Tibial artery (tissue), 4 donors: ENCODE data around the gene YIF1A.

Experiments used
- DNase-seq, 2 donors: peaks; one replicate each; pipeline ENCODE4 v3.0.0-alpha.2; 2019
- H3K27ac ChIP-seq, 2 donors: fragments of 200-600 bp; sonication (generic) in 1 of 2; 1 replicate in 1 of 2; 2 replicates in 1 of 2; pipeline ENCODE4 v1.5.1; 2018 to 2019; ENCODE audit warnings: mild to moderate bottlenecking in 1 of 2
- H3K27me3 ChIP-seq, 2 donors: fragments of 200-600 bp; sonication (generic) in 1 of 2; one replicate each; pipeline versions ENCODE4 v1.5.1 to v1.6.0; 2016 to 2019
- H3K36me3 ChIP-seq, 3 donors: fragments of 200-600 bp; sonication (generic) in 2 of 3; one replicate each; pipeline ENCODE4 v1.5.1; 2016 to 2019; ENCODE audit warnings: mild to moderate bottlenecking in 2 of 3
- H3K4me1 ChIP-seq, 4 donors: fragments of 200-600 bp; sonication (generic) in 2 of 4; 1 replicate in 3 of 4; 2 replicates in 1 of 4; pipeline ENCODE4 v1.5.1; 2016 to 2019
- H3K4me3 ChIP-seq, 2 donors: fragments of 200-600 bp; sonication (generic) in 1 of 2; 1 replicate in 1 of 2; 2 replicates in 1 of 2; pipeline ENCODE4 v1.5.1; 2018 to 2019; ENCODE audit warnings: mild to moderate bottlenecking in 2 of 2
- H3K9me3 ChIP-seq, 3 donors: fragments of 200-600 bp; sonication (generic) in 1 of 3; one replicate each; pipeline ENCODE4 v1.5.1; 2016 to 2019
- CTCF ChIP-seq, 2 experiments: fragments of 200-600 bp in 1 of 2; fragments of 450-650 bp in 1 of 2; IDR thresholded peaks; one replicate each; pipeline ENCODE4 v1.5.1; 2017 to 2019; ENCODE audit warnings: antibody characterized with exemption in 2 of 2, mild to moderate bottlenecking in 1 of 2, moderate library complexity in 1 of 2
- intact Hi-C: fragments of 100-400 bp; cut with DNase I; formaldehyde crosslinking; loops from one replicate; pipeline ENCODE4 v1.15.0; 2023; ENCODE audit warnings: low total_unique reads

YIF1A gene

GRCh38 chr11:66317322-66317722, 28.4 kb upstream of the YIF1A start:
- H3K4me3 ChIP-seq: peak overlapping the region; percentile 44 to 59
- DNase-seq: no peak
- H3K27me3 ChIP-seq: peaks cover 0 to 44% of the 10 kb centered on the region in 2 donors
- H3K27ac ChIP-seq: peak overlapping the region; percentile 36 to 54
- H3K9me3 ChIP-seq: no peaks in the 10 kb centered on the region
- intact Hi-C loops: no loop called here
- no peak for TF ChIP-seq CTCF (IDR thresholded peaks at IDR 0.05)
- H3K4me1 ChIP-seq: peaks cover 0 to 46% (median 33%) of the 10 kb centered on the region in 4 donors
- no peaks in the 10 kb centered on the region for H3K36me3 ChIP-seq

- Histone ChIP-seq H3K4me3 (peak within 1 kb of the TSS; percentile 44 to 59), H3K27me3 (peaks cover 0 to 44% of the 10 kb centered on the region in 2 donors), H3K27ac (peak within 1 kb of the TSS; percentile 36 to 54), H3K4me1 (peaks cover 0 to 46% (median 35%) of the 10 kb centered on the region in 4 donors), H3K9me3 (no peaks in the 10 kb centered on the region), H3K36me3 (no peaks in the 10 kb centered on the region)
- peak; percentile 57 to 84 for DNase-seq
- intact Hi-C loops: no loop called here
- no peak for TF ChIP-seq CTCF (IDR thresholded peaks at IDR 0.05)
Measured at GRCh38 chr11:66316849-66317251, 27.9 kb upstream of the YIF1A start, which contains the start of gene CD248. CD248 (minus strand) TSS chr11:66317044; CDS start chr11:66317027, 17 bp downstream.

- peaks cover 0 to 50% (median 35%) of the 10 kb centered on the region in 4 donors for H3K4me1 ChIP-seq
- no peak for DNase-seq
- H3K36me3 ChIP-seq: no peaks in the 10 kb centered on the region
- peak overlapping the region; percentile 36 to 54 for H3K27ac ChIP-seq
- peak overlapping the region; percentile 44 to 59 for H3K4me3 ChIP-seq
- intact Hi-C loops: no loop called here
- no peak for TF ChIP-seq CTCF (IDR thresholded peaks at IDR 0.05)
- peaks cover 0 to 44% of the 10 kb centered on the region in 2 donors for H3K27me3 ChIP-seq
- no peaks in the 10 kb centered on the region for H3K9me3 ChIP-seq
Measured at GRCh38 chr11:66315921-66316811, 27.2 kb upstream of the YIF1A start.

GRCh38 chr11:66315498-66315885, 26.5 kb upstream of the YIF1A start:
- Histone ChIP-seq H3K9me3 (no peaks in the 10 kb centered on the region), H3K27ac (no peak overlapping the region), H3K4me3 (peak overlapping the region; percentile 44 to 59), H3K36me3 (no peaks in the 10 kb centered on the region), H3K27me3 (peaks cover 0 to 44% of the 10 kb centered on the region in 2 donors), H3K4me1 (peaks cover 0 to 50% (median 35%) of the 10 kb centered on the region in 4 donors)
- TF ChIP-seq CTCF (IDR thresholded peaks at IDR 0.05): no peak
- intact Hi-C loops: no loop called here
- no peak for DNase-seq

GRCh38 chr11:66314561-66315497, 25.9 kb upstream of the YIF1A start:
- intact Hi-C loops: loop anchor here (5.0 kb wide), 2 partner anchors 32 to 72 kb away; partner anchors contain the start of genes B4GAT1 and BRMS1
- TF ChIP-seq CTCF (IDR thresholded peaks at IDR 0.05): no peak
- H3K4me3 ChIP-seq: peak overlapping the region; percentile 44 to 59
- no peak for DNase-seq
- no peaks in the 10 kb centered on the region for H3K36me3 ChIP-seq
- no peak overlapping the region for H3K27ac ChIP-seq
- H3K9me3 ChIP-seq: no peaks in the 10 kb centered on the region
- H3K4me1 ChIP-seq: peaks cover 0 to 50% (median 35%) of the 10 kb centered on the region in 4 donors
- H3K27me3 ChIP-seq: peaks cover 0 to 44% of the 10 kb centered on the region in 2 donors
